ENCODE measurements around the gene TENM3.

The TENM3 gene

DNA sequence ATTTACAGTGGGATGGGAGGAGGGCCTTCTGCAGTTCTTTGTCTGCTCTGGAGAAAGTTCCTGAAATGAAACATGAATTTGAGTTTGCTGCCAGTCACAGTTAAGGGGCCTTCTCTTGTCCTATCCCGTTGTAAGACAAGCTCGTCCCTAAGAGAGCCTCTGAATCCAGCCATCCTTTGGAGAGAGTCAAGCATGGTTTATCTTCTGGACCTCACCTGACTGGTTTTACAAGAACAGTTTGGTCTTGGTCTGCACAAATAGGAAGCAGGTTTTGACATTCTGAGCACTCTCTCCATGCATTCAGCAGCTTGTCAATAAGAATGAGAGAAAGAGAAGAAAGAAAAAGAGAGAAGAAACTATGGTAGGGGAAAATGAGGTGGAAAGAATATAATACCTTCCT lies 20.4 kb upstream of the TENM3 start:
- peaks cover 4% of the 10 kb centered on the region for H3K27me3 Mint-ChIP-seq (ENCODE audit: low read depth)
- TF ChIP-seq, protein P1, sequence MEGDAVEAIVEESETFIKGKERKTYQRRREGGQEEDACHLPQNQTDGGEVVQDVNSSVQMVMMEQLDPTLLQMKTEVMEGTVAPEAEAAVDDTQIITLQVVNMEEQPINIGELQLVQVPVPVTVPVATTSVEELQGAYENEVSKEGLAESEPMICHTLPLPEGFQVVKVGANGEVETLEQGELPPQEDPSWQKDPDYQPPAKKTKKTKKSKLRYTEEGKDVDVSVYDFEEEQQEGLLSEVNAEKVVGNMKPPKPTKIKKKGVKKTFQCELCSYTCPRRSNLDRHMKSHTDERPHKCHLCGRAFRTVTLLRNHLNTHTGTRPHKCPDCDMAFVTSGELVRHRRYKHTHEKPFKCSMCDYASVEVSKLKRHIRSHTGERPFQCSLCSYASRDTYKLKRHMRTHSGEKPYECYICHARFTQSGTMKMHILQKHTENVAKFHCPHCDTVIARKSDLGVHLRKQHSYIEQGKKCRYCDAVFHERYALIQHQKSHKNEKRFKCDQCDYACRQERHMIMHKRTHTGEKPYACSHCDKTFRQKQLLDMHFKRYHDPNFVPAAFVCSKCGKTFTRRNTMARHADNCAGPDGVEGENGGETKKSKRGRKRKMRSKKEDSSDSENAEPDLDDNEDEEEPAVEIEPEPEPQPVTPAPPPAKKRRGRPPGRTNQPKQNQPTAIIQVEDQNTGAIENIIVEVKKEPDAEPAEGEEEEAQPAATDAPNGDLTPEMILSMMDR (IDR thresholded peaks at IDR 0.05; ENCODE audit: unreplicated experiment in 3 of 3) = no peak
- no peaks in the 10 kb centered on the region for H3K36me3 Mint-ChIP-seq (ENCODE audit: low read depth)
- H3K9me3 Mint-ChIP-seq = no peaks in the 10 kb centered on the region
- no peak overlapping the region for H3K27ac Mint-ChIP-seq
- no peak overlapping the region for H3K4me3 Mint-ChIP-seq
- no peaks in the 10 kb centered on the region for H3K4me1 Mint-ChIP-seq

- Mint-ChIP-seq H3K27me3 (ENCODE audit: low read depth) (peaks cover 4% of the 10 kb centered on the region), H3K36me3 (ENCODE audit: low read depth) (no peaks in the 10 kb centered on the region), H3K27ac (no peak overlapping the region), H3K4me1 (peaks cover under 1% of the 10 kb centered on the region), H3K9me3 (no peaks in the 10 kb centered on the region), H3K4me3 (no peak overlapping the region)
- TF ChIP-seq, protein P1 (IDR thresholded peaks at IDR 0.05; ENCODE audit: unreplicated experiment in 3 of 3) = no peak
Observed at GRCh38 chr4:182223708-182224107, 19.5 kb upstream of the TENM3 start.

DNA sequence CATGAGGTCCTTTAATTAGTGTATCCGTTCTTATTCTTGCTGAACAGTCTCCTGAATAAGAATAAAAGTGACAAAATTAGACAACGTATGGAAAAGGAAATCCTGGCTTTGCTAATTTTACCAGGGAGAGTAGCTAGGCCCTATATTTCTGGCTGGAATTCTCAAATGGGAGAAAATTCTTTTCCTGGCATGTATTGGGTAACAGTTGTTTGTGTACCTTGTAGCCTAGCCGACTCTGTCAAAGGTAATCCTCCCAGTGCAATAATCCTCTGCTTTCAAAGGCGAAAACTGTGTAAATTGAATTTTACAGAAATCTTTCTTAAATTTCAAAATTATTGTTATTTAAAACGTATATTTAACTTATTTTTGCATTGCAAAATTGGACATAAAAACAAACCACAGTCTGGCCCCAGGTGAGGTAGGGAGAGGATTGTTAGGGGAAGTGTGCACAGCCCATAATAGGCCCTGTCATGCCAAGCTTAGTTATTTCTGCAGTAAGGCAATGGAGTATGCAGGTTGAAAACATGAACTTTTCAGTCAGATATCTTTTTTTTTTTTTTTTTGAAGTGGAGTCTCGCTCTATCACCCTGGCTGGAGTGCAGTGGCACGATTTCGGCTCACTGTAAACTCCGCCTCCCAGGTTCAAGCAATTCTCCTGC lies 18.9 kb upstream of the TENM3 start:
- Mint-ChIP-seq H3K27ac (no peak overlapping the region), H3K4me1 (peaks cover 6% of the 10 kb centered on the region), H3K9me3 (no peaks in the 10 kb centered on the region), H3K27me3 (ENCODE audit: low read depth) (peaks cover 4% of the 10 kb centered on the region), H3K4me3 (no peak overlapping the region), H3K36me3 (ENCODE audit: low read depth) (no peaks in the 10 kb centered on the region)
- TF ChIP-seq, protein P1 (IDR thresholded peaks at IDR 0.05; ENCODE audit: unreplicated experiment in 3 of 3) = no peak

DNA sequence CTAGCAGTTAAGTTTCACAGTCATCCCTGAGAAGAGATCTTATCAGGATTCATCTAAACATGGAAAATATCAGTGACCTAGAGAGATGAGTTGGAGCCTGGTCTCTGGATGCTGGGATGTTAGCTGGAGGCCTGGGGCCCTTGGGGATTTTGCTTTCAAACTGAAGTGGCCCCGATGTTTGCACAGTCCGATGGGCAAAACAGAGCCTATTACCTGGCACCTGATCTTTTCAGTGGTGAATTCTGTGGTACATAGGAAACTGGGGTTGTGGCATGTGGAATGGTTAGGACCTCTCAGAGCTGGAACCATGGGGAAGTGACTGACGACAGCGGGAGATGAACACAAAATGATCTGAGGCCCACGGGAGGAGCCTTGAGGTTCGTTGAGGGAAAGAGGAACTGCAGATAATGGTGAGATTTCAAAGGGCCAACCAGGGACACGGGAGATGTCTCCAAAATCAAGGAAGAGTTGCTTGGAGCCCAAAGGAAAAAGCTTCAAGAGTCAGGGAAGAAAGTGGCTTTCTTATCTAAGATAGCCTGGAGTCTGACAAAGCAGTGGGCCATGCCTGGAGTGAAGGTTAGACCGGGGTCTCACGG lies 17.8 kb upstream of the TENM3 start:
- Mint-ChIP-seq H3K4me3 (no peak overlapping the region), H3K27me3 (ENCODE audit: low read depth) (peaks cover 4% of the 10 kb centered on the region), H3K27ac (no peak overlapping the region), H3K4me1 (peaks cover 6% of the 10 kb centered on the region), H3K36me3 (ENCODE audit: low read depth) (no peaks in the 10 kb centered on the region), H3K9me3 (no peaks in the 10 kb centered on the region)
- TF ChIP-seq, protein P1 (IDR thresholded peaks at IDR 0.05; ENCODE audit: unreplicated experiment in 3 of 3) = no peak

- Mint-ChIP-seq H3K4me1 (peaks cover 22% of the 10 kb centered on the region), H3K27me3 (ENCODE audit: low read depth) (peaks cover 9% of the 10 kb centered on the region), H3K36me3 (ENCODE audit: low read depth) (no peaks in the 10 kb centered on the region), H3K27ac (no peak overlapping the region), H3K4me3 (no peak overlapping the region), H3K9me3 (no peaks in the 10 kb centered on the region)
- TF ChIP-seq, protein P1 (IDR thresholded peaks at IDR 0.05; ENCODE audit: unreplicated experiment in 3 of 3) = no peak
Observed at GRCh38 chr4:182227611-182228010, 15.6 kb upstream of the TENM3 start.

All from nephron (organoid).